HG03457 (cell line): ENCODE results near the gene CD19.
"Not testable (repeated sequence)": the region's sequence is repeated elsewhere in the genome, so short reads cannot be mapped to it uniquely, and the experiment has no call there.

Experiments
- ATAC-seq: cut with Tn5 transposase; IDR thresholded peaks from one replicate; pipeline ENCODE4 v1.9.1; 2021; ENCODE audit warnings: moderate number of reproducible peaks; ENCODE audit not compliant: unreplicated experiment

Gene CD19

DNA sequence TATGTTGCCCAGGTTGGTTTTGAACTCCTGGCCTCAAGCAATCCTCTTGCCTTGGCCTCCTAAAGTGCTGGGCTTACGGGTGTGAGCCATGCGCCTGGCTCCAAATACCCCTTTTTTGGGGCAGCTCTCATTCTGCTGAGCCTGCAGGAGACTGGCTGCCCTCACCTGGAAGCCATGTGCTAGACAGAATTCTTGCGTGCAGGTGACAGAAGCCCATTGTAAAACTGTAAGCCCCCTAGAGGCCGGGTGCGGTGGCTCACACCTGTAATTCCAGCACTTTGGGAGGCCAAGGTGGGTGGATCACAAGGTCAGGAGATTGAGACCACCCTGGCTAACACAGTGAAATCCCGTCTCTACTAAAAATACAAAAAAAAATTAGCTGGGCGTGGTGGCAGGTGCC lies 48.6 kb downstream of the CD19 start:
- ATAC-seq = not testable (repeated sequence)

GRCh38 chr16:28980929-28981328 lies 49.2 kb downstream of the CD19 start:
- no peak for ATAC-seq

DNA sequence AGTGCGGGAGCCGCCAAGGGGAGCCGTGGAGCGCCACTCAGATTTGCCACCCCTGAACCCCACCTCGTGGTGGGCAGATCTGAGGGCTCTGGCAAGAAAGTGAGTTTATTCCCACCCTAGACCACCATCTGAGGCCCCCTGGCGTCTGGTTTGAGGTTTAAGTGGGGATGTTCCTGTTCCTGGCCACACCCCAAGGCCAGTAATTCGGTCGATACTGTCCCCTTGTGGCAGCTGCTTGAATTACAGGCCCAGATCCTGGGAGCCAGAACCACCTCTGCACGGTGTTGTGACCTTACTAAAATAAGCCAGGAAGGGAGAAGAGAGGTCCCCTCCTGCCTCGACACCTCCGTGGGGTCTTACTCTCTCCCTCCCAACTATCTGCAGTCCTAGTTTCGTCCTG lies 49.7 kb downstream of the CD19 start:
- no peak for ATAC-seq

DNA sequence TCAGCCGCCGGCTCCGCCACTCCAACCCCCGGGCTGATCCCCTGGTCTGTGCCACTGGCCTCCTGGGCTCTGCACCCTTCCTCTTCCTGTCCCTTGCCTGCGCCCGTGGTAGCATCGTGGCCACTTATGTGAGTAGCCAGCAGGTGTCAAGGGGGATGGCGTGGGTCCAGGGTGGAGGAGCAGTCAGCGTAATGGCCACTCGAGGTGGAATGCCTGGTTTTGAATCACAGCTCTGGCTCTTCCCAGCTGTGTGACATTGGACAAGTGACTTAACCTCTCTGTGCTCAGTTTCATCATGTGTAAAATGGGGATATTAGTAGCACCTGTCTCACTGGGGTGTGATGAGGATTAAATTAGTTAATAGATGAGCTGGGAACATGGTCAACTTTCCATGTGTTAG lies 50.6 kb downstream of the CD19 start:
- ATAC-seq = no peak

- ATAC-seq = no peak
Observed at GRCh38 chr16:28982949-28983348, 51.2 kb downstream of the CD19 start.

DNA sequence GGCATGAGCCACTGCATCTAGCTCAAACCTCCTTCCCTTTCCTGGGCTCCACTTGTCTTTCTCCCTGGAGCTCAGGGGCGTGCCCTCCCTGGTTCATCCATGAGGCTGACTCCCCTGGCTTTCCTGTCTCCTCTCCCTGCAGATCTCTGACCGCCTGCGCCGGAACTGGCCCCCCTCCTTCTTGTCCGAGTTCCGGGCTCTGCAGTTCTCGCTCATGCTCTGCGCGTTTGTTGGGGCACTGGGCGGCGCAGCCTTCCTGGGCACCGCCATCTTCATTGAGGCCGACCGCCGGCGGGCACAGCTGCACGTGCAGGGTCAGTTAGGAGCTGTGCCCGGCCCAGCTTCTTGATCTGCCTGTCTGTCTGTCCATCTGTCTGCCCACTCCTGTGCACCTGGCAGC lies 51.9 kb downstream of the CD19 start:
- no peak for ATAC-seq

DNA sequence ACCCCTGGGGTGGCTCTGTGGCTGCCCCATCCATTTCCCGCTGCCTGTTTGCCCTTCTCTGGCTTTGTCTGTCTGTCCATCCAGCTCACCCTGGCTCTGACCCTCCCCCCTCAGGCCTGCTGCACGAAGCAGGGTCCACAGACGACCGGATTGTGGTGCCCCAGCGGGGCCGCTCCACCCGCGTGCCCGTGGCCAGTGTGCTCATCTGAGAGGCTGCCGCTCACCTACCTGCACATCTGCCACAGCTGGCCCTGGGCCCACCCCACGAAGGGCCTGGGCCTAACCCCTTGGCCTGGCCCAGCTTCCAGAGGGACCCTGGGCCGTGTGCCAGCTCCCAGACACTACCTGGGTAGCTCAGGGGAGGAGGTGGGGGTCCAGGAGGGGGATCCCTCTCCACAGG lies 52.3 kb downstream of the CD19 start:
- no peak for ATAC-seq

DNA sequence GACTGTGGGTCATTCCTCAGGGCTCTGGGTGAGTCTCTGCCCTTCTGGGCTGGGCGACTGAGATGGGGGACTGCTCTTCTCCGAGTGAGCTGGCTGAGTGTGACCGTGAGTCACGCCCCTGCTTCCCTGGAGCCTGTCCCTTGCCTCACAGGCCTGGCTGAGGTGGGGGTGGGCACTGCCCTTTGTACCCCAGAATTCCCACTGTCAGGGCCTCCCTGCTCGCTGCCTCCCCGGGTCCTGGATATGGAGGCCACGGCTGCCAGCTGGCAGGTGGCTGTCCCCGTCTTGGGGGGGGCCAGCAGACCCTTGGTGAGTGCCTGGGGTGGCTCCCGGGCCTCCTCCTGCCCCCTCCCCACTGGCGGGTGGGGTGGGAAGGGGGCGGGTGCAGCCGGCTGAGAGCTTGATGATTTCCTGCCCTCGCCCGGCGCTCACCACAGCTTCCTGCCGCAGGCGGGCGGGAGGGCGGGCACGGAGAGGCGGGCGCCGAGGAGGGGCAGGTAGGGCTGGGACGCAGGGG lies 52.9 kb downstream of the CD19 start, which contains the start of gene LAT:
TSS of gene LAT (plus strand) at position 434 of the 517 bp plus-strand sequence. CDS start 366 bp downstream, outside the sequence.
- no peak for ATAC-seq

- ATAC-seq = no peak
Observed at GRCh38 chr16:28985211-28986041, 53.7 kb downstream of the CD19 start.

DNA sequence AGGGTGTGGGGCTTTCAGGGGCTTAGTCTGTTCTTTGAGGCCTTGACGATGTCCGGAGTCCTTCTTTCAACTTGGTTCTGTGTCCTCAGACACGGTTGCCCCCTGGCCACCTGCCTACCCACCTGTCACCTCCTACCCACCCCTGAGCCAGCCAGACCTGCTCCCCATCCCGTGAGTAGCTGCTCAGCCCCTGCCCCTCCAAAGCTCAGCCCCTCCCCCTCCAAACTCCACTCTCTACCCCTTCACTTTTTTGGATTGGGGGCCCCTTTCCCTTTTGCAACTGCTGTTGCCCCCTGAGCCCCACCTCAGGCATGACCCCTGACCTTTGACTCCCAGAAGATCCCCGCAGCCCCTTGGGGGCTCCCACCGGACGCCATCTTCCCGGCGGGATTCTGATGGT lies 54.3 kb downstream of the CD19 start:
- ATAC-seq = no peak

DNA sequence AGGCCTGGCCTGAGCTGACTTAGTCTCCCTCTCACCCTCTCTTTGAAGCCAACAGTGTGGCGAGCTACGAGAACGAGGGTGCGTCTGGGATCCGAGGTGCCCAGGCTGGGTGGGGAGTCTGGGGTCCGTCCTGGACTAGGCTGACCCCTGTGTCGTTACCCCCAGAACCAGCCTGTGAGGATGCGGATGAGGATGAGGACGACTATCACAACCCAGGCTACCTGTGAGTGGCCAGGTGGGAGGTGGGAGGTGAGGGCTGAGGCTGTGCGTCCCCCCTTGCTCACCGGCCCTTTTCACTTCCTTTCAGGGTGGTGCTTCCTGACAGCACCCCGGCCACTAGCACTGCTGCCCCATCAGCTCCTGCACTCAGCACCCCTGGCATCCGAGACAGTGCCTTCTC lies 54.7 kb downstream of the CD19 start:
- ATAC-seq = no peak

GRCh38 chr16:28987170-28987853 lies 55.5 kb downstream of the CD19 start:
- ATAC-seq = no peak
